Stimulated activated naive B cell treated with anti-CD40 and anti-IgM and Interleukin-4, amounts not matched to agents 10 μg/mL and 1 μg/mL and 100 μg/mL, for 72 hours (primary cell): Measurements from ENCODE around the gene MIR17HG.

Experiments used
- ATAC-seq, 2 donors: fragments of 150-1000 bp; cut with Tn5 transposase; replicated peaks; 2 replicates each; pipeline ENCODE4 v1.10.0; 2021; ENCODE audit warnings: moderate library complexity in 1 of 2
- DNase-seq: peaks from one replicate; pipeline ENCODE4 v3.0.0; 2021
- H3K27ac Mint-ChIP-seq: one replicate; pipeline ENCODE4 v1.8.0; 2022; ENCODE audit warnings: mild to moderate bottlenecking, mixed read lengths
- H3K27me3 Mint-ChIP-seq, 2 donors: one replicate each; pipeline ENCODE4 v1.8.0; 2022; ENCODE audit warnings: mixed read lengths in 2 of 2
- H3K36me3 Mint-ChIP-seq, 2 donors: one replicate each; pipeline ENCODE4 v1.8.0; 2022; ENCODE audit warnings: mixed read lengths in 2 of 2, mild to moderate bottlenecking in 1 of 2
- H3K4me1 Mint-ChIP-seq, 2 donors: one replicate each; pipeline ENCODE4 v1.8.0; 2022; ENCODE audit warnings: mixed read lengths in 2 of 2, mild to moderate bottlenecking in 1 of 2
- H3K4me3 Mint-ChIP-seq, 2 donors: one replicate each; pipeline ENCODE4 v1.8.0; 2022; ENCODE audit warnings: mild to moderate bottlenecking in 2 of 2, mixed read lengths in 2 of 2, moderate library complexity in 1 of 2
- H3K9me3 Mint-ChIP-seq, 2 donors: one replicate each; pipeline ENCODE4 v1.8.0; 2022; ENCODE audit warnings: mixed read lengths in 2 of 2, mild to moderate bottlenecking in 1 of 2

Gene MIR17HG

GRCh38 chr13:91368676-91369440 lies 21.4 kb downstream of the MIR17HG start:
- DNase-seq (no peak), ATAC-seq (peak; percentile 40 to 68)
- Mint-ChIP-seq H3K27ac (peak overlapping the region; percentile 44), H3K4me3 (no peak overlapping the region), H3K27me3 (no peaks in the 10 kb centered on the region), H3K36me3 (peaks cover 0 to 15% of the 10 kb centered on the region in 2 donors), H3K9me3 (no peaks in the 10 kb centered on the region), H3K4me1 (peaks cover 21 to 29% of the 10 kb centered on the region in 2 donors)

DNA sequence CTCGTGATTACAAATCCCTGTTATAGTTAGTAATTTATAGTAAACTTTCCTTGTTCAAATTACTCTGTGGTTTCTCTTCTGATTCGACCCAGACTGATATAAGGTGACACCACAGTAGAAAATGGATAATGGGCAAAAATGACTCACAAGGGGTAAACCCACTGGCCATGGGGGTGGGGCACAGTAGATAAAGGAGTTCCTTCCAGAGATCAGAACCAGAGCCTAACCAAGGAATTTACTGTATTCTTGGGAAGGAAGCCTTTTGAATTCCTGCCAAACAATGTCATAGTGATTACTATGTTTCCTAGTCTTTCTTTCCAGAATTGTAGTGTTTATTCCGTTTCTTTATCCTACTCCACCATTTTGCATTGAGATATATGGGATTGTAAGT lies 21.9 kb downstream of the MIR17HG start:
- no peaks in the 10 kb centered on the region for H3K27me3 Mint-ChIP-seq
- H3K9me3 Mint-ChIP-seq = no peaks in the 10 kb centered on the region
- no peak for DNase-seq
- no peak overlapping the region for H3K27ac Mint-ChIP-seq
- H3K4me1 Mint-ChIP-seq = peaks cover 21 to 30% of the 10 kb centered on the region in 2 donors
- H3K4me3 Mint-ChIP-seq = no peak overlapping the region
- ATAC-seq = peak; percentile 61 to 66
- peaks cover 0 to 15% of the 10 kb centered on the region in 2 donors for H3K36me3 Mint-ChIP-seq

GRCh38 chr13:91370501-91370900 lies 23.0 kb downstream of the MIR17HG start:
- Mint-ChIP-seq H3K4me3 (no peak overlapping the region), H3K36me3 (peaks cover 0 to 15% of the 10 kb centered on the region in 2 donors)

DNA sequence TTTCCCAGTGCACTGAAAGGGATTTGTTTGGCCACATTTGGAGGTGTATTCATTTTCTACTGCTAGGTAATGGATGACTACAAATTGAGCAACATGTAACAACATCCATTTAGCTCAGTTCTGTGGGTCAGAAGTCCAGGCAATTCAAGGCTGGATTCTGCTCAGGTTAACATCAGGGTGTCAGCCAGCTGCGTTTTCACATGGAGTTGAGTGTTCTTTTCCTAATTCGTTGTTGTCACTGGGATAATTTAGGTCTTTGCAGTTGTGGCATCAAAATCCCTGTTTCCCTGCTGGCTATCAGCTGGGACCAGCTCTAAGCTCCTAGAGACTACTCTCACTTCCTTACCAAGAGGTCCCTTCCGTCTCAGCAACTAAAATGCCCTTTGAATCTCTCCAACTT lies 25.4 kb downstream of the MIR17HG start:
- Mint-ChIP-seq H3K36me3 (peaks cover 0 to 3% of the 10 kb centered on the region in 2 donors), H3K27ac (no peak overlapping the region), H3K27me3 (no peaks in the 10 kb centered on the region), H3K4me1 (peaks cover 13 to 29% of the 10 kb centered on the region in 2 donors), H3K9me3 (no peaks in the 10 kb centered on the region), H3K4me3 (no peak overlapping the region)
- ATAC-seq (no peak), DNase-seq (no peak)

More at GRCh38 chr13:91370501-91370900, 23.0 kb downstream of the MIR17HG start:
- Mint-ChIP-seq H3K9me3 (no peaks in the 10 kb centered on the region), H3K27ac (no peak overlapping the region), H3K27me3 (no peaks in the 10 kb centered on the region), H3K4me1 (peaks cover 24 to 41% of the 10 kb centered on the region in 2 donors)
- ATAC-seq (no peak), DNase-seq (no peak)

GRCh38 chr13:91375116-91375729 lies 27.7 kb downstream of the MIR17HG start:
- Mint-ChIP-seq H3K36me3 (peaks cover 0 to 3% of the 10 kb centered on the region in 2 donors), H3K27me3 (no peaks in the 10 kb centered on the region), H3K4me1 (peaks cover 4 to 12% of the 10 kb centered on the region in 2 donors), H3K4me3 (no peak overlapping the region), H3K9me3 (no peaks in the 10 kb centered on the region), H3K27ac (no peak overlapping the region)
- ATAC-seq = peak; percentile 97 to 99
- no peak for DNase-seq

DNA sequence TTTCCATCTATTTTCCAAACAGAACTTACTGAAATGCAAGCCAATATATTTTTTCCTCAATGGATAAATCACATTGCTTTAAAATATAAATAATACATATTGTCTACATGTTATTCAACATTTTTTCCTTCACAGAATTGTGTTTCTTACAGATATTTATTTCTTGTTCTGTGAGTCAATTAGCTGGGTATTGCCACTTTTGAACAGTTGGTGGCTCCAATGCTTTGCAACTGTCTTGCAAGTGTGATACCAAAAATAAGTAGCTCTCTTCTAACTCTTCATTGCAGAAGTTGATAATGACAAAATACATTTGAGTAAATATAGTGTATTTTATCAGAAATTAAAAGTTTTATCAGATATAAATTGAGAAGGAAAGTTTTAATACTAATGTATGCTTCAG lies 33.9 kb downstream of the MIR17HG start:
- no peak for ATAC-seq
- H3K9me3 Mint-ChIP-seq = no peaks in the 10 kb centered on the region

GRCh38 chr13:91383836-91384235 lies 36.3 kb downstream of the MIR17HG start:
- H3K4me1 Mint-ChIP-seq = no peaks in the 10 kb centered on the region
- DNase-seq = no peak
- H3K36me3 Mint-ChIP-seq = no peaks in the 10 kb centered on the region
- no peak overlapping the region for H3K27ac Mint-ChIP-seq
- no peak overlapping the region for H3K4me3 Mint-ChIP-seq
- no peak for ATAC-seq
- H3K9me3 Mint-ChIP-seq = no peaks in the 10 kb centered on the region
- peaks cover 14 to 26% of the 10 kb centered on the region in 2 donors for H3K27me3 Mint-ChIP-seq

More for the DNA sequence above, 33.9 kb downstream of the MIR17HG start:
- Mint-ChIP-seq H3K27me3 (peaks cover 11 to 18% of the 10 kb centered on the region in 2 donors), H3K36me3 (no peaks in the 10 kb centered on the region), H3K27ac (no peak overlapping the region), H3K4me1 (no peaks in the 10 kb centered on the region), H3K4me3 (no peak overlapping the region)
- no peak for DNase-seq

- H3K9me3 Mint-ChIP-seq = no peaks in the 10 kb centered on the region
- no peak for DNase-seq
- H3K27ac Mint-ChIP-seq = no peak overlapping the region
- H3K27me3 Mint-ChIP-seq = peaks cover 20 to 34% of the 10 kb centered on the region in 2 donors
- H3K4me3 Mint-ChIP-seq = no peak overlapping the region
- ATAC-seq = no peak
- H3K36me3 Mint-ChIP-seq = no peaks in the 10 kb centered on the region
- no peaks in the 10 kb centered on the region for H3K4me1 Mint-ChIP-seq
Observed at GRCh38 chr13:91384896-91385295, 37.4 kb downstream of the MIR17HG start.

- peaks cover 31 to 48% of the 10 kb centered on the region in 2 donors for H3K27me3 Mint-ChIP-seq
- ATAC-seq (no peak), DNase-seq (no peak)
- H3K4me3 Mint-ChIP-seq = no peak overlapping the region
- no peak overlapping the region for H3K27ac Mint-ChIP-seq
- no peaks in the 10 kb centered on the region for H3K9me3 Mint-ChIP-seq
- no peaks in the 10 kb centered on the region for H3K36me3 Mint-ChIP-seq
- no peaks in the 10 kb centered on the region for H3K4me1 Mint-ChIP-seq
Observed at GRCh38 chr13:91389186-91389585, 41.7 kb downstream of the MIR17HG start.

DNA sequence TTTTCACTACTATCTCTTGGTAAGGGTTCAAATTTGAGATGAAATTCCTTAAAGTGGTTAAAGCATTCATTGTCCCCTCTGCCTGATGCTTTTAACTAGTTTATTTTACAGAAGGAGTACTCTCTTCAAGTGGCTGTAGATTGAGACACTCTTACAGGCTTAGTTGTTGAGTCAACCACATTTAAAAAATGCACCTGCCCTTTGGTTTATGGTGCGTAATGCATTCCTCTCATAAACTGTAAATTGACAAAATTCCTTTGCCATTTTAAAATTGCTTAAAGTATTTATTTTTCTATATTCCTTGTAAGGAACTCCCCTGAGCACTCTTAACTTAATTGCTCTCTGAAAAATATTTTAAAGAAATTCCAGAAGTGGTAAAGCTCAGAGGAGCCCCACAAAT lies 50.1 kb downstream of the MIR17HG start:
- Mint-ChIP-seq H3K27me3 (peaks cover 15 to 23% of the 10 kb centered on the region in 2 donors), H3K4me1 (peaks cover 14 to 31% of the 10 kb centered on the region in 2 donors), H3K9me3 (no peaks in the 10 kb centered on the region), H3K36me3 (no peaks in the 10 kb centered on the region), H3K27ac (no peak overlapping the region), H3K4me3 (no peak overlapping the region)
- DNase-seq (no peak), ATAC-seq (no peak)

DNA sequence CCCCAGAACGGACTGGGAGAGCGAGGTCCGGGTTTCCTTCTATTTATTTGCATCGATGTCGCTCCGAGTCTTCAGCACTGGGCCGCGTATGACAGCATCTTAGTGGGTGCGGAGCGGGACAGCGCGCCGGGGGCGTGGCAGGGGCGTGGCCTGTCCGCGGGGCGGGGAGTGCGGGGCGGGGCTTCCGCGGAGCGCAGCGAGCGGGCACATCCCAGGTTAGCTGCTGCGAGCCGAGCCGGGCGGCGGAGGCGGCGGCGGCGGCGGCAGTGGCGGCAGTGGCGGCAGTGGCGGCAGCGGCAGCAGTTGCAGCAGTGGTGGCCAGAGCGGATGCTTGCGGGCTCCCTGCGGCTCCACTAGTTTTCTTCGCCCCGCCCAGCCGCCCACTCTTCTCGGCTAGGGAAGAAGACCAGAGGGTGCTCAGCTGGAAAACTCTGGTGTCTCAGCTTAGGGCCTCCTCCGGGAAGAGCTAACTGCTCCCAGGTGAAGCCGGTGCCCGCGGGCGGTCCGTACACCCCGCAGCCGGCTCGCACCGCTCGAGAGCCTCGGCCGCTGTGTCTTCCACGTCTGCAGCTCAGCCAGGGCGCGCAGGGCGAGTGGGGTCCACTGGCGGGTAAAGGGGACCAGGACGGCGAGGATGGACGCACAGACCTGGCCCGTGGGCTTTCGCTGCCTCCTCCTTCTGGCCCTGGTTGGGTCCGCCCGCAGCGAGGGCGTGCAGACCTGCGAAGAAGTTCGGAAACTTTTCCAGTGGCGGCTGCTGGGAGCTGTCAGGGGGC lies 51.1 kb downstream of the MIR17HG start, which contains the start of gene GPC5:
GPC5 (plus strand) TSS at position 209 of the 776 bp plus-strand sequence.
- Mint-ChIP-seq H3K9me3 (no peaks in the 10 kb centered on the region), H3K4me1 (peaks cover 14 to 31% of the 10 kb centered on the region in 2 donors), H3K4me3 (peak within 1 kb of the TSS; percentile 83 to 85), H3K27me3 (peaks cover 15 to 23% of the 10 kb centered on the region in 2 donors), H3K27ac (no peak within 1 kb of the TSS), H3K36me3 (no peaks in the 10 kb centered on the region)
- peak; percentile 95 to 97 for ATAC-seq
- peak; percentile 58 for DNase-seq

GRCh38 chr13:91399189-91400062 lies 51.9 kb downstream of the MIR17HG start:
- H3K27ac Mint-ChIP-seq = no peak overlapping the region
- no peaks in the 10 kb centered on the region for H3K9me3 Mint-ChIP-seq
- peaks cover 14 to 31% of the 10 kb centered on the region in 2 donors for H3K4me1 Mint-ChIP-seq
- no peaks in the 10 kb centered on the region for H3K36me3 Mint-ChIP-seq
- peaks cover 7 to 15% of the 10 kb centered on the region in 2 donors for H3K27me3 Mint-ChIP-seq
- H3K4me3 Mint-ChIP-seq = peak overlapping the region; percentile 83 to 85
- DNase-seq (peak; percentile 9), ATAC-seq (peak; percentile 29 to 43)

- ATAC-seq = no peak
Observed at GRCh38 chr13:91400063-91400399, 52.5 kb downstream of the MIR17HG start.

More at GRCh38 chr13:91400063-91400399, 52.5 kb downstream of the MIR17HG start:
- peaks cover 1 to 9% of the 10 kb centered on the region in 2 donors for H3K27me3 Mint-ChIP-seq
- DNase-seq = no peak
- no peaks in the 10 kb centered on the region for H3K9me3 Mint-ChIP-seq
- H3K4me1 Mint-ChIP-seq = peaks cover 14 to 31% of the 10 kb centered on the region in 2 donors
- peak overlapping the region; percentile 13 to 85 for H3K4me3 Mint-ChIP-seq
- no peaks in the 10 kb centered on the region for H3K36me3 Mint-ChIP-seq
- H3K27ac Mint-ChIP-seq = no peak overlapping the region
